Upper lobe of left lung (tissue), 6 donors: ENCODE measurements around the gene KCNMA1. TPM values are rescaled to one million over a fixed set of nuclear protein-coding genes. Genes with fewer than 3 reads are reported as not detected.

Experiments
- ATAC-seq, 2 donors: fragments of 200-7000 bp; cut with Tn5 transposase; one replicate each; pipeline ENCODE4 v1.9.1; 2022; ENCODE audit warnings: mild to moderate bottlenecking in 2 of 2, moderate library complexity in 2 of 2; ENCODE audit not compliant: low FRiP score in 2 of 2
- DNase-seq, 2 donors: peaks; one replicate each; pipeline ENCODE4 v3.0.0-alpha.2; 2019 to 2020
- H3K27ac ChIP-seq, 4 donors: fragments of 200-600 bp; sonication (generic); one replicate each; pipeline ENCODE4 v1.5.1; 2016 to 2019
- H3K27me3 ChIP-seq, 4 donors: fragments of 200-600 bp; sonication (generic); one replicate each; pipeline ENCODE4 v1.5.1; 2017 to 2019
- H3K36me3 ChIP-seq, 4 donors: fragments of 200-600 bp; sonication (generic); one replicate each; pipeline ENCODE4 v1.5.1; 2016 to 2019
- H3K4me1 ChIP-seq, 4 donors: fragments of 200-600 bp; sonication (generic); one replicate each; pipeline ENCODE4 v1.5.1; 2018 to 2019
- H3K4me3 ChIP-seq, 4 donors: fragments of 200-600 bp; sonication (generic); one replicate each; pipeline ENCODE4 v1.5.1; 2017 to 2019; ENCODE audit warnings: mild to moderate bottlenecking in 2 of 4, moderate library complexity in 1 of 4
- H3K9me3 ChIP-seq, 4 donors: fragments of 200-600 bp; sonication (generic); one replicate each; pipeline ENCODE4 v1.5.1; 2018 to 2019
- EP300 ChIP-seq, 4 donors: sonication (generic); formaldehyde crosslinking; IDR thresholded peaks; one replicate each; pipeline ENCODE4 v1.5.1; 2017; ENCODE audit warnings: antibody characterized with exemption in 4 of 4, control low read depth in 2 of 4
- POLR2A ChIP-seq, 4 donors: fragments of 450-650 bp; IDR thresholded peaks; one replicate each; pipeline ENCODE4 v1.5.1; 2016 to 2017; ENCODE audit warnings: antibody characterized with exemption in 4 of 4, mild to moderate bottlenecking in 2 of 4
- POLR2AphosphoS5 ChIP-seq, 2 donors: sonication (generic); formaldehyde crosslinking; IDR thresholded peaks; one replicate each; pipeline ENCODE4 v1.5.1; 2017; ENCODE audit warnings: antibody characterized with exemption in 2 of 2
- WGBS, 2 donors: methylation state at CpG; one replicate each; pipeline ENCODE4 v1.1.5; 2017 to 2018; 5-methylcytosine and 5-hydroxymethylcytosine counted together
- total RNA-seq, 6 donors: library from RNA; depleted of rRNA in 4 of 6; stranded (reverse); fragments of >200 nt in 4 of 6; gene quantifications; one replicate each; pipeline versions ENCODE4 v1.1.0 to v1.2.1, GENCODE V29; 2016 to 2021
- TF ChIP-seq, protein P1 (sequence below), 6 experiments: fragments of 450-650 bp in 4 of 6; fragments of 200-600 bp in 2 of 6; sonication (generic) in 2 of 6; IDR thresholded peaks; one replicate each; pipeline ENCODE4 v1.5.1; 2016 to 2019; ENCODE audit warnings: antibody characterized with exemption in 6 of 6
- donor health status: DM: no; HTN: no; CAD: no; lungs with moderate emphysema.
- donor health status: DM: no; HTN: yes; CAD: no; lungs with severe emphysema.

KCNMA1 gene
- total RNA-seq, 6 donors from 2014 or later, result 5.8 to 107 (median 22.0) TPM

DNA sequence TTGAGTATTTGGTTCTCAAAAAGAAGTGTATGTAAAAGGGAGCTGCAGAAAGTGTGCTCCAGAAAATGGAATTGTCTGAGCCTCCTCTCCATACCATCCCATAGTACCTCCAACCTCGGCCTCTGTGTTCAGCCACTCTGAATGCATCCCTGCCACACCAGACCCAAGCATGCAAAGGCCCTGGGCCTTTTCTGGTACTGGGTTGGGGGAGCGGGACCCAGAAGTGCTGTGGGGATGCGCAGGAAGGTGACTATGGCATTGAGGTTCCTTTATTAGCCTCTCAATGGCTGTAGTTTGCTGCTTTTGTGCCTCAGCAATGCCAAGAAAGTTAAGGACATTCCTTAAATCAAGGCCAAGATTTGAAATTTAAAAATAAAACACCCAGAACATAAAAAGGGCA lies 2.1 kb upstream of the KCNMA1 start:
- peaks cover 0 to 28% (median 17%) of the 10 kb centered on the region in 4 donors for H3K27me3 ChIP-seq
- no peak for ATAC-seq
- 68 to 77% methylated on average over 3 of the region's 3 CpGs for WGBS, 2 donors
- H3K27ac ChIP-seq, result no peak overlapping the region
- TF ChIP-seq, protein P1, sequence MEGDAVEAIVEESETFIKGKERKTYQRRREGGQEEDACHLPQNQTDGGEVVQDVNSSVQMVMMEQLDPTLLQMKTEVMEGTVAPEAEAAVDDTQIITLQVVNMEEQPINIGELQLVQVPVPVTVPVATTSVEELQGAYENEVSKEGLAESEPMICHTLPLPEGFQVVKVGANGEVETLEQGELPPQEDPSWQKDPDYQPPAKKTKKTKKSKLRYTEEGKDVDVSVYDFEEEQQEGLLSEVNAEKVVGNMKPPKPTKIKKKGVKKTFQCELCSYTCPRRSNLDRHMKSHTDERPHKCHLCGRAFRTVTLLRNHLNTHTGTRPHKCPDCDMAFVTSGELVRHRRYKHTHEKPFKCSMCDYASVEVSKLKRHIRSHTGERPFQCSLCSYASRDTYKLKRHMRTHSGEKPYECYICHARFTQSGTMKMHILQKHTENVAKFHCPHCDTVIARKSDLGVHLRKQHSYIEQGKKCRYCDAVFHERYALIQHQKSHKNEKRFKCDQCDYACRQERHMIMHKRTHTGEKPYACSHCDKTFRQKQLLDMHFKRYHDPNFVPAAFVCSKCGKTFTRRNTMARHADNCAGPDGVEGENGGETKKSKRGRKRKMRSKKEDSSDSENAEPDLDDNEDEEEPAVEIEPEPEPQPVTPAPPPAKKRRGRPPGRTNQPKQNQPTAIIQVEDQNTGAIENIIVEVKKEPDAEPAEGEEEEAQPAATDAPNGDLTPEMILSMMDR (IDR thresholded peaks at IDR 0.05), result no peak
- TF ChIP-seq POLR2AphosphoS5 (IDR thresholded peaks at IDR 0.05) (no peak), POLR2A (IDR thresholded peaks at IDR 0.05) (no peak), EP300 (IDR thresholded peaks at IDR 0.05) (no peak)
- H3K4me1 ChIP-seq, result peaks cover 5 to 24% (median 11%) of the 10 kb centered on the region in 4 donors
- no peaks in the 10 kb centered on the region for H3K36me3 ChIP-seq
- no peak overlapping the region for H3K4me3 ChIP-seq
- H3K9me3 ChIP-seq, result no peaks in the 10 kb centered on the region
- DNase-seq, result no peak

DNA sequence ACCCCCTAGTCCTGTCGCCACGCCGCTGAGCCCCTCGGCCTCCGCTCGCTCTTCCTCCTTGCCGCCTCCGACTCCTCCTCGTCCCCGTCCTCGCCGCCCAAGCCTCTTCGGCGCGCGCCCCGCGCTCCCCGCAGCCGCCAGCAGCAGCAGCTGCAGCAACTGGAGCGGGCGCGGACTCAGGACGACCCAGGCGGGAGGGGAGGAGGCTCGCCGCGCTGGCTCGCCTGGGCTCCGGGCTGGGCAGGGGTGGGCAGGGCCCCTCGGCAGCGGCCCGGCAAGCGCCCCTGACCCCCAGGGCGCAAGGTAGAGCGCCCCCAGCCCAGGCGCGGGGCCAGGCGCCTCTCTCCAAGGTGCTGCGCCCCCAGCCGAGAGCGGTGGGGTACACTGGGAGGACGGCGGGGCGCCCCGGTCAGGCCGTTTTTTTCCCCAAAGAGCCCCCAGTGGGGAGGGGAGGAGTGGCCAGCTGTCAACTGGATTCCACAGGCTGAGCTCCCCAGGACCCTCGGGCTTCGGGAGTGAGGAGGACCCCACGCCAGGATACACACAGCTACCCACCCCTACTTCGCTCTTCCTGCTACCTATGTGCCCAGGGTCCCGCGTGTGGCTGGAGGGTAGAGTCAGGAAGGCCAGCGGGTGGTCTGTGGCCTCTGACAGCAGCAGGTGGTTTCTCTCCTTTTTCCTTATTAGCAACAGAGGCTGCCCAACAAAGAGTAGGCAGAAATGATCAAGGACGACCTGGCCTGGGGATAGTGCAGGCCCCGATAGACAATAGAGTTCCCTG lies 903 bp upstream of the KCNMA1 start:
- peak overlapping the region in 3 of 4 donors; percentile 44 to 50 (median 50) for H3K4me3 ChIP-seq
- H3K27me3 ChIP-seq, result peaks cover 0 to 28% (median 17%) of the 10 kb centered on the region in 4 donors
- H3K27ac ChIP-seq, result peak overlapping the region in 2 of 4 donors; percentile 23 to 61
- ATAC-seq, result peak in 1 of 2 donors; percentile 56
- no peaks in the 10 kb centered on the region for H3K36me3 ChIP-seq
- peaks cover 5 to 24% (median 11%) of the 10 kb centered on the region in 4 donors for H3K4me1 ChIP-seq
- TF ChIP-seq EP300 (IDR thresholded peaks at IDR 0.05) (no peak), POLR2AphosphoS5 (IDR thresholded peaks at IDR 0.05) (no peak), POLR2A (IDR thresholded peaks at IDR 0.05) (peak in 1 of 4 donors; percentile 36)
- WGBS, 2 donors, result 7 to 29% methylated on average over 9 to 45 of the region's 56 CpGs
- H3K9me3 ChIP-seq, result no peaks in the 10 kb centered on the region
- peak in 1 of 2 donors; percentile 90 for DNase-seq

GRCh38 chr10:77636967-77637531 lies 559 bp downstream of the KCNMA1 start:
- DNase-seq (peak in 1 of 2 donors; percentile 84), ATAC-seq (peak in 1 of 2 donors; percentile 28)

GRCh38 chr10:77636282-77636966 lies 1.2 kb downstream of the KCNMA1 start:
- peak overlapping the region; percentile 10 to 50 (median 47) for H3K4me3 ChIP-seq

More at GRCh38 chr10:77636967-77637531, 559 bp downstream of the KCNMA1 start:
- WGBS, 2 donors, result 5% methylated on average over 26 to 50 of the region's 53 CpGs
- TF ChIP-seq EP300 (IDR thresholded peaks at IDR 0.05), result no peak
- TF ChIP-seq, protein P1 (IDR thresholded peaks at IDR 0.05), result no peak
- peak overlapping the region; percentile 10 to 50 (median 47) for H3K4me3 ChIP-seq
- H3K9me3 ChIP-seq, result no peaks in the 10 kb centered on the region
- peaks cover 0 to 28% (median 17%) of the 10 kb centered on the region in 4 donors for H3K27me3 ChIP-seq
- H3K36me3 ChIP-seq, result no peaks in the 10 kb centered on the region
- peaks cover 5 to 24% (median 11%) of the 10 kb centered on the region in 4 donors for H3K4me1 ChIP-seq
- H3K27ac ChIP-seq, result peak overlapping the region in 2 of 4 donors; percentile 16 to 61

More at GRCh38 chr10:77636282-77636966, 1.2 kb downstream of the KCNMA1 start:
- ATAC-seq, result no peak
- Histone ChIP-seq H3K36me3 (no peaks in the 10 kb centered on the region), H3K27me3 (peaks cover 0 to 28% (median 17%) of the 10 kb centered on the region in 4 donors), H3K9me3 (no peaks in the 10 kb centered on the region), H3K4me1 (peaks cover 5 to 24% (median 9%) of the 10 kb centered on the region in 4 donors), H3K27ac (peak overlapping the region in 2 of 4 donors; percentile 16 to 61)
- WGBS, 2 donors, result 4 to 10% methylated on average over 31 to 41 of the region's 41 CpGs
- peak in 1 of 2 donors; percentile 48 for DNase-seq
- TF ChIP-seq EP300 (IDR thresholded peaks at IDR 0.05), result no peak
- TF ChIP-seq, protein P1 (IDR thresholded peaks at IDR 0.05), result peak in 1 of 6 experiments; percentile 17
- no peak for TF ChIP-seq POLR2AphosphoS5 (IDR thresholded peaks at IDR 0.05)
